Urinary bladder (tissue), 4 donors: Measurements from ENCODE around the gene DHRS7B. TPM values are rescaled to one million over a fixed set of nuclear protein-coding genes. Genes with fewer than 3 reads are reported as not detected.
A peak's percentile ranks its signal among the peaks of the same experiment; 100 is the strongest.
"Not testable (repeated sequence)": the region's sequence is repeated elsewhere in the genome, so short reads cannot be mapped to it uniquely, and the experiment has no call there.

Source experiments
- DNase-seq: peaks from one replicate; pipeline ENCODE4 v3.0.0-alpha.2; 2015; ENCODE audit errors: extremely low spot score
- H3K27ac ChIP-seq: one replicate; pipeline ENCODE4 v1.5.1; 2013; ENCODE audit warnings: low read depth, mild to moderate bottlenecking, moderate library complexity
- H3K36me3 ChIP-seq: one replicate; pipeline ENCODE4 v1.6.1; 2013; ENCODE audit warnings: mild to moderate bottlenecking, moderate library complexity; ENCODE audit not compliant: insufficient read depth
- H3K4me1 ChIP-seq: one replicate; pipeline ENCODE4 v1.6.1; 2013; ENCODE audit warnings: mild to moderate bottlenecking, moderate library complexity; ENCODE audit not compliant: insufficient read depth
- H3K4me3 ChIP-seq: one replicate; pipeline ENCODE4 v1.5.1; 2013; ENCODE audit warnings: low read depth, low read length
- WGBS: extraction: QIAGEN DNeasy Blood & Tissue Kit; methylation state at CpG from one replicate; pipeline ENCODE4 v1.1.7; 2013; 5-methylcytosine and 5-hydroxymethylcytosine counted together
- polyA plus RNA-seq: library from polyadenylated mRNA; stranded (reverse); fragments of 200-250 nt; gene quantifications from one replicate; pipeline ENCODE4 v1.2.3, GENCODE V29; 2013
- total RNA-seq: library from RNA; depleted of rRNA; stranded (reverse); fragments of >200 nt; gene quantifications from one replicate; pipeline ENCODE4 v1.2.3, GENCODE V29; 2014
- donor health status: healthy with polysubstance abuse.
- donor health status: healthy.

DHRS7B gene
- total and polyA plus RNA-seq, 2 donors, result 14.5 to 33.4 TPM

GRCh38 chr17:21124086-21124485 lies 2.7 kb upstream of the DHRS7B start:
- DNase-seq, result no peak
- 45% methylated on average over 4 of the region's 4 CpGs for WGBS

GRCh38 chr17:21124517-21124916 lies 2.2 kb upstream of the DHRS7B start:
- H3K27ac ChIP-seq, H3K4me3 ChIP-seq, H3K36me3 ChIP-seq, H3K4me1 ChIP-seq, DNase-seq: not testable (repeated sequence)
- 90% methylated on average over 4 of the region's 4 CpGs for WGBS

More at GRCh38 chr17:21124086-21124485, 2.7 kb upstream of the DHRS7B start:
- Histone ChIP-seq H3K27ac (no peak overlapping the region), H3K36me3 (no peaks in the 10 kb centered on the region), H3K4me3 (no peak overlapping the region), H3K4me1 (peaks cover 2% of the 10 kb centered on the region)

- Histone ChIP-seq H3K36me3 (no peaks in the 10 kb centered on the region), H3K4me1 (peaks cover 2% of the 10 kb centered on the region), H3K4me3 (no peak overlapping the region), H3K27ac (no peak overlapping the region)
- no peak for DNase-seq
- WGBS, result 58% methylated on average over 6 of the region's 6 CpGs
Observed at GRCh38 chr17:21125862-21126261, 902 bp upstream of the DHRS7B start.

- H3K4me1 ChIP-seq, result peaks cover 2% of the 10 kb centered on the region
- WGBS, result 15% methylated on average over 9 of the region's 9 CpGs
- H3K4me3 ChIP-seq, result peak overlapping the region; percentile 71
- no peak for DNase-seq
- peak overlapping the region; percentile 95 for H3K27ac ChIP-seq
- no peaks in the 10 kb centered on the region for H3K36me3 ChIP-seq
Observed at GRCh38 chr17:21127509-21128077, 829 bp downstream of the DHRS7B start.

GRCh38 chr17:21129023-21129681 lies 2.4 kb downstream of the DHRS7B start:
- Histone ChIP-seq H3K4me1 (peaks cover 2% of the 10 kb centered on the region), H3K27ac (no peak overlapping the region), H3K36me3 (no peaks in the 10 kb centered on the region), H3K4me3 (no peak overlapping the region)
- DNase-seq, result peak; percentile 7
- 61% methylated on average over 9 of the region's 9 CpGs for WGBS

GRCh38 chr17:21131137-21131536 lies 4.4 kb downstream of the DHRS7B start:
- H3K4me3 ChIP-seq, result no peak overlapping the region
- 68% methylated on average over 4 of the region's 4 CpGs for WGBS
- no peak overlapping the region for H3K27ac ChIP-seq
- H3K36me3 ChIP-seq, result no peaks in the 10 kb centered on the region
- no peak for DNase-seq
- peaks cover 2% of the 10 kb centered on the region for H3K4me1 ChIP-seq

- Histone ChIP-seq H3K27ac (no peak overlapping the region), H3K4me3 (no peak overlapping the region), H3K4me1 (peaks cover 2% of the 10 kb centered on the region), H3K36me3 (no peaks in the 10 kb centered on the region)
- no peak for DNase-seq
- WGBS, result 100% methylated on average over 1 of the region's 1 CpG
Observed at GRCh38 chr17:21132428-21132827, 5.7 kb downstream of the DHRS7B start.

- no peaks in the 10 kb centered on the region for H3K36me3 ChIP-seq
- DNase-seq, result no peak
- H3K4me3 ChIP-seq, result no peak overlapping the region
- H3K27ac ChIP-seq, result no peak overlapping the region
- WGBS, result 93% methylated on average over 2 of the region's 2 CpGs
- no peaks in the 10 kb centered on the region for H3K4me1 ChIP-seq
Observed at GRCh38 chr17:21134559-21134958, 7.8 kb downstream of the DHRS7B start.

GRCh38 chr17:21140911-21141310 lies 14.1 kb downstream of the DHRS7B start:
- no peaks in the 10 kb centered on the region for H3K36me3 ChIP-seq
- WGBS, result 86% methylated on average over 6 of the region's 6 CpGs
- DNase-seq, result no peak
- no peaks in the 10 kb centered on the region for H3K4me1 ChIP-seq
- no peak overlapping the region for H3K4me3 ChIP-seq
- no peak overlapping the region for H3K27ac ChIP-seq

- no peak for DNase-seq
- H3K27ac ChIP-seq, result no peak overlapping the region
- WGBS, result 95% methylated on average over 2 of the region's 2 CpGs
Observed at GRCh38 chr17:21141331-21141730, 14.6 kb downstream of the DHRS7B start.

GRCh38 chr17:21142065-21142464 lies 15.3 kb downstream of the DHRS7B start:
- H3K27ac ChIP-seq, H3K36me3 ChIP-seq, H3K4me3 ChIP-seq, DNase-seq, H3K4me1 ChIP-seq: not testable (repeated sequence)
- 69% methylated on average over 12 of the region's 12 CpGs for WGBS

More at GRCh38 chr17:21141331-21141730, 14.6 kb downstream of the DHRS7B start:
- Histone ChIP-seq H3K36me3 (no peaks in the 10 kb centered on the region), H3K4me3 (no peak overlapping the region), H3K4me1 (no peaks in the 10 kb centered on the region)

- no peak for DNase-seq
- no peaks in the 10 kb centered on the region for H3K4me1 ChIP-seq
- H3K4me3 ChIP-seq, result no peak overlapping the region
- 58% methylated on average over 3 of the region's 3 CpGs for whole genome bisulfite sequencing
- no peak overlapping the region for H3K27ac ChIP-seq
- H3K36me3 ChIP-seq, result no peaks in the 10 kb centered on the region
Observed at GRCh38 chr17:21143695-21144094, 16.9 kb downstream of the DHRS7B start.

- not testable (repeated sequence) for H3K27ac ChIP-seq, H3K36me3 ChIP-seq, H3K4me3 ChIP-seq, DNase-seq, H3K4me1 ChIP-seq
- 86% methylated on average over 3 of the region's 3 CpGs for WGBS
Observed at GRCh38 chr17:21144299-21144698, 17.5 kb downstream of the DHRS7B start.

GRCh38 chr17:21146362-21147015 lies 19.7 kb downstream of the DHRS7B start:
- WGBS, result 89% methylated on average over 3 of the region's 3 CpGs
- no peak for DNase-seq
- Histone ChIP-seq H3K36me3 (no peaks in the 10 kb centered on the region), H3K27ac (no peak overlapping the region), H3K4me3 (no peak overlapping the region), H3K4me1 (no peaks in the 10 kb centered on the region)
